G401.6 (cell line): ENCODE data around the gene HMCN1.
"Not testable (repeated sequence)": the region's sequence is repeated elsewhere in the genome, so short reads cannot be mapped to it uniquely, and the experiment has no call there.

Experiments
- FAIRE-seq: peaks from 2 replicates; lab custom pipeline; 2012; peaks lifted over from hg19 to GRCh38; lab: Jason Lieb, UNC

The HMCN1 gene

GRCh38 chr1:186164773-186165172 lies 430.6 kb downstream of the HMCN1 start:
- no peak for FAIRE-seq

DNA sequence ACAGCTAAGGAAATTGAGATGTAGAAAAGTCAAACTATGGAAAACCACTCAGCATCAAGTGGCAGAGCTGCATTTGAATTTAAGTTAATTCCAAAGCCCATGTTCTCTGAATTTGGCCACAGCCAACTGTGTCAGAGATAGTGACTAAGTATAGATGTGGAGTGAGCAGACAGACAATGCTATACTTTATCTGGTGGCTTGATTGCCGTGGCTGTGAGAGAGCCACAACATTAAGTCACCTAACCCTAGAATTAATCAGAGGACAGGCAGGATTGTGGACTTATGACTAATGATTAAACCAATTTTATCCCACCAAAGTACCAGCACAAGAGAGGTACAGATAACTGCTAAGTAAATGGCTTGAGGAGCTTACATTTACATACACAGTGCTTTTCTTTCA lies 431.1 kb downstream of the HMCN1 start:
- no peak for FAIRE-seq

GRCh38 chr1:186167096-186167668 lies 433.0 kb downstream of the HMCN1 start:
- no peak for FAIRE-seq

DNA sequence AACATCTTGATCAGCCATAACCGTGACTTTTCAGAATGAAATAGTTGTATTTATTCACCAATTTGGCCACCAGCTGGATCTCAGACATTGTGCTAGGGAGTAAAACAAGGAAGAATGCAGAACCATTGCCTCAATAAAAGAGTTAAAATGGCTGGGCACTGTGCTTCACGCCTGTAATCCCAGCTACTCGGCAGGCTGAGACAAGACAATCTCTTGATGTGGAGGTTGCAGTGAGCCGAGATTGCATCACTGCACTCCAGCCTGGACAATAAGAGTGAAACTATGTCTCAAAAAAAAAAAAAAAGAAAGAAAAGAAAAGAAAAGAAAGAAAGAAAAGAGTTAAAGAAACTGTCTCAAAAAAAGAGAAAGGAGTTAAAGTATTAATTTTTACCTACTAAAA lies 441.4 kb downstream of the HMCN1 start:
- FAIRE-seq = no peak

DNA sequence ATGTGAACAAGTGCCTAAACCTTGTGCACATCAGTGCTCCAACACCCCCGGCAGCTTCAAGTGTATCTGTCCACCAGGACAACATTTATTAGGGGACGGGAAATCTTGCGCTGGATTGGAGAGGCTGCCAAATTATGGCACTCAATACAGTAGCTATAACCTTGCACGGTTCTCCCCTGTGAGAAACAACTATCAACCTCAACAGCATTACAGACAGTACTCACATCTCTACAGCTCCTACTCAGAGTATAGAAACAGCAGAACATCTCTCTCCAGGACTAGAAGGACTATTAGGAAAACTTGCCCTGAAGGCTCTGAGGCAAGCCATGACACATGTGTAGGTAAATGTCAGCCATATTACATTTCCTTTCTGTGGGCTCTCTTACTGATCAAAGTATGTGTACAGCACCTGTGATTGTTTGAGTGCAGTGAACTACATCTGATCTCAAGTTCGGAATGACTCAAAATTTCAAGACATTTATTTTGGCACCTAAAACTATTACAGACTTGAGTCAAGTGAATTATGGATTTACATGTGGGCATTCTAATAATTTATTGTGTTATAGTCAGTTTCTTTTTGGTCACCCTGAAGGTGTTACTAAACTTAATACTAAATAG lies 444.3 kb downstream of the HMCN1 start:
- no peak for FAIRE-seq

DNA sequence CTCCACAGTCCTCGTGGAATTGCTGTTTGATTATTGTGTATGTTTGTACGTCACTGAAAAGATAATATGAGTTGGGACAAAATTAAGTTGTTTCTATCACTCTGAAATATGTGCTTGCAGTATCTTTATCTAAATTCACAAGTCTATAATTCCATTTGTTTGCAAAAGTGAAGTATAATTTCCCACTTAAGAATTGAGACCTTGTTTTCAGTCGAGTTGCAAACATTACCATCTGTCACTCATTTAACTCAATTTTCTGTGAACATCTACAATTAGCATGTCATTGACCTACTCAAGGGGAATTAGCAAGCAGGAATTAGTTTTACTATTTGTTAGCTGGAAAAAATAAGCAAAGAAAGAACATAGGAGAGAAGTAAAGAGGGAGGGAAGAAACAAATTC lies 445.0 kb downstream of the HMCN1 start:
- FAIRE-seq = no peak

DNA sequence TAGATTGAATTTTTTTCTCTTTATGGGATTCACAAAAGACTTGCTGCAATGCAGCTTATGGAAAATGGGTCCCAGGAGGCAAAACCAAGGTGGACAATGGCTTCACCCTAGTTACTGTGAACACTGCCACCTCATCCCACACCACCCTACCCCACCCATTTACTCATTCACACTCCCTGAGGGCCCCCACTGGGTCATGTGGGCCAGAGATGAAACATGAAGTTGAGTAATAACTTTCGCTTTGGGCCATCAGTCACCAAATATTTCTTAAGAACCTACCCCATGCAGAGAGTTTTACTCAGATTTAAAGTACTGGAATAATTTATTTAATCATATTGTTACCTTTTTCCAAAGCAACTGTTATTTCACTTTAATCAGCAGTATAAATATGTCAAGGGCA lies 449.0 kb downstream of the HMCN1 start:
- no peak for FAIRE-seq

DNA sequence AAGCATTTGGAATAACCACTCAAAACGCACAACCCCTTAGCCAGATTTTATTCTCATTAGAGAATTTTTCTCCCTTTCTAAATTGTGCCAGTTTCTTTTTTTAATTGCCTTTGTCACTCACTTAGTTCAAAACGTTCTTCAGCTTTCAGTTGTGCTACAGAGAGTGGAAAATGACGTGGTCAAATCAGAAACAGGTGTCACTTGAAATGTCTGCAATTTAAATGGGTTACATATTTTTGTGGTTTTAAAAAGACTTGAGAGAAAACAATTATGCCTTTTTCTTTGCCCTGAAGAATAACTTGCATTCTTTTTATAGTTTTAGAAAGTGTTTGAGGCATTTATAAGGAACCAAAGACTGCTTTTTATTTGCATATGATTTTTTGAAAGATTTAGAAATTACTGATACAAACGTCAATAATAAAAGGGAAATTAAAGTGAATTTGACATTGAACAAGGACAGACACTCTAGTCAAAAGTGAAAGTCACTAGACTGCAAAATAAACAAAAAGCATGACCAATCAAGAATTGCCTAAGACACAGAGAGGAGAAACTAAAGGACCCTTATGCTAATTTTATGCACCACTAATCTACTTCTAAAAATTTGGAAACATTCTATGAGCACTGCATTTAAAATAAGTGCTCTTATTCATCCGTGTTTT lies 449.9 kb downstream of the HMCN1 start:
- FAIRE-seq = no peak

GRCh38 chr1:186186251-186186650 lies 452.1 kb downstream of the HMCN1 start:
- FAIRE-seq = not testable (repeated sequence)

GRCh38 chr1:186187601-186188000 lies 453.4 kb downstream of the HMCN1 start:
- FAIRE-seq = no peak

DNA sequence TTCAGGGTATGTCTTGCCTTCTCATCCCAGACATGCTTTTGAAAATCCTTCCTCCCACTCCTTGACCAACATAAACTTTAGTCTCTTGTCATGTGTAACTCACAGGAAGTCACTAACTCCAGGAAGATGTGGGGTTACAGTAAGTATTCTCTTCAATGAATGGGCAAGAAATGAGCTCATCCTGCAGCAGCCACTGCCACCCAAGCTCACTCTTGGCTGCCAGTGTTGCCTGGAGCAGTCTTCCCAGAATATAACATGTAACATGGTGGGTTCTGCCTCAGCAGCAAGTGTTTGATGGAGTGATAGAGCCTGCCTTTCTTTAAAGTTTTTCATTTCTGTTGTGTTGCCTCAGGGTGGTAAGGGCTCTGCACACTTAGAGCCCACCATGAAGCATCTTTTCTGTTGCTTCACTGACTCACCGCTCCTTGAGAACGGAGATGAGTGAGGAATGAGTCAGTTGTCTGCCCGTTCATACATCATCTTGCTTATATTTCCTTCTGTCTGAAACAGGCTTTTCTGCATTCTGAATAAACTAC lies 453.9 kb downstream of the HMCN1 start:
- FAIRE-seq = no peak

- no peak for FAIRE-seq
These were observed 454.5 kb downstream of the HMCN1 start for GRCh38 chr1:186188736-186189135.

DNA sequence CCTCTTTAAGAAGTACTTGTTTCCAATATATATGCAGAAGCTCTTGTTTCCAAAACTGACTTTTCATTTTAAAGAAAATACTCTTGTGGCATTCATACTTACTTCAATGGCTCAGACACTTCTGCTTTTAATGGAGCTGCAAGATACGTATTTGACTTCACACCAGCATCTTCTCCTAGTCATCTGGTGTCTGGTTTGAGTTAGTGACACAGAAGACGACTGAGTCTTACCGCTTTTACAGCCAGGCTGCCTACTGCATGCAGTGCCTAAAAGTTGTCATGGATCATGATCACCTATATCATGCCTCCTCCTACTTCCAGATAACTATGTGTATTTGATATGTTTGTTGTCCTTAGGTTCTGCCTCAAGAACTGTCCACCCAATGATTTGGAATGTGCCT lies 455.0 kb downstream of the HMCN1 start:
- no peak for FAIRE-seq

GRCh38 chr1:186191511-186191910 lies 457.3 kb downstream of the HMCN1 start:
- no peak for FAIRE-seq

GRCh38 chr1:186193224-186193623 lies 459.0 kb downstream of the HMCN1 start:
- FAIRE-seq = no peak

- no peak for FAIRE-seq
These were observed 460.0 kb downstream of the HMCN1 start for GRCh38 chr1:186194107-186194756.

GRCh38 chr1:186195377-186195931 lies 461.3 kb downstream of the HMCN1 start:
- no peak for FAIRE-seq

GRCh38 chr1:186202271-186202764 lies 468.1 kb downstream of the HMCN1 start:
- no peak for FAIRE-seq

DNA sequence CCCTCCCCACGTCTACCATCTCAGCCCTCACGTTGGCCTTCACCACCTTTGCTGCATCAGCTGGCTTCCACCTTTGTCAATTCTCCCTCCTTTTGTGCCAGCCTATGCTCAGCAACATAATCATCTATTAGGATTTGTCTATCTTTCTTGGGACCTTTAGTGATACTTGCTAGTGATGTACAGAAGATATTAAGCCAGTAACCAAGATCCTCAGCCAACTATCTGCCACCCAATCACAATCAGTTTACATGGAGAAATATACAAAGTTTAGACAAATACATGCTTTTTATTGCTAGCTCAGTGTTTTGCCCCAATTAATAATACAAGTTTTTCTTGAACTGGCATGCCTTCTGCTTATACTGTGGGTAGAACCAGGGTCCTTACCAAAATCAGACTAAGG lies 468.6 kb downstream of the HMCN1 start:
- FAIRE-seq = no peak

- no peak for FAIRE-seq
These were observed 471.9 kb downstream of the HMCN1 start for GRCh38 chr1:186206048-186206570.

- no peak for FAIRE-seq
These were observed 473.3 kb downstream of the HMCN1 start for GRCh38 chr1:186207391-186208085.
